ENCODE measurements around the gene ITGA11.

GRCh38 chr15:68377766-68378165, 54.2 kb downstream of the ITGA11 start:
- TF ChIP-seq CTCF (IDR thresholded peaks at IDR 0.05) = no peak
- TF ChIP-seq EZH2 (IDR thresholded peaks at IDR 0.05; ENCODE audit: borderline replicate concordance, insufficient read depth, low read depth, low read length, poor library complexity, severe bottlenecking) = no peak
